GM18868 (cell line): ENCODE data around the gene IRGQ.

Experiments
- ATAC-seq: cut with Tn5 transposase; IDR thresholded peaks from one replicate; pipeline ENCODE4 v1.9.1; 2021; ENCODE audit warnings: mild to moderate bottlenecking, moderate library complexity; ENCODE audit not compliant: unreplicated experiment

Gene IRGQ

DNA sequence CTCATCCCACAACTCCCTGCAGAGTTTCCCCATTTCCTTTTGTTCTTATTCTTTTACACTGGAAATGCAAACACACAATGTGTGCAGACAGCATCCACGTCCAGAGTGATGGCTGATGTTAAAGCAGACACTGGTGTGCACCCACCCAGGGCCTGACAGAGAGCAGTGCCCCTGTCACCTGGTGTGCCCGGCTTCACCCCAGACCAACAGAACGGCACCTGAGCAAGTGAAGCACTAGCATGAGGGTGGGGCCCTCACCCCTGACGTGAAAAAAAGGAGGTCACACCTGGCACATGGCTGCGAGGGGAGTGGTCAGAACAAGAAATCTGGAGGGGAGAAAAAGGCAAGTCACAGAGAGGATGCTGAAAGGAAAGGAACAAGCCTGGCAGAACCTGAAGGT lies 50.7 kb downstream of the IRGQ start:
- no peak for ATAC-seq

DNA sequence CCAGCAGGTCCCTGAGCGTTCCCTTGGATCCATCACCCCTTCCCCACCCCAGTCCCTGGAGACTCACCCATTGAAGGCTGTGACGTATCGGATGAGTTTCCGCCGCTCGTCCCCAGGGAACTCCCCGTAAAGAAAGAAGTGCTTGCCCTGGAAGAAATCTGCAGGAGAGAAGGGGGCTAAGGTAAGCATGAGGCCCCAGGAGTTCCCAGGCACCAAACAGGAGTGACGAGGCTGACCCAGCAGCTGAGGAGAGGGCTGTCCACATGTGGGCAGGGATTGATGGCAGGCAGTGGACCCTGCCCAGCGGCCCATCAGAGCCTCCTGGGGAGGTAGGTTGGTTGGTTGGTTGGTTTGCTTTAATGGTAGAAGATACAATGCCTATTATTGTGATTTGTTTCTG lies 51.9 kb downstream of the IRGQ start:
- ATAC-seq, result no peak

DNA sequence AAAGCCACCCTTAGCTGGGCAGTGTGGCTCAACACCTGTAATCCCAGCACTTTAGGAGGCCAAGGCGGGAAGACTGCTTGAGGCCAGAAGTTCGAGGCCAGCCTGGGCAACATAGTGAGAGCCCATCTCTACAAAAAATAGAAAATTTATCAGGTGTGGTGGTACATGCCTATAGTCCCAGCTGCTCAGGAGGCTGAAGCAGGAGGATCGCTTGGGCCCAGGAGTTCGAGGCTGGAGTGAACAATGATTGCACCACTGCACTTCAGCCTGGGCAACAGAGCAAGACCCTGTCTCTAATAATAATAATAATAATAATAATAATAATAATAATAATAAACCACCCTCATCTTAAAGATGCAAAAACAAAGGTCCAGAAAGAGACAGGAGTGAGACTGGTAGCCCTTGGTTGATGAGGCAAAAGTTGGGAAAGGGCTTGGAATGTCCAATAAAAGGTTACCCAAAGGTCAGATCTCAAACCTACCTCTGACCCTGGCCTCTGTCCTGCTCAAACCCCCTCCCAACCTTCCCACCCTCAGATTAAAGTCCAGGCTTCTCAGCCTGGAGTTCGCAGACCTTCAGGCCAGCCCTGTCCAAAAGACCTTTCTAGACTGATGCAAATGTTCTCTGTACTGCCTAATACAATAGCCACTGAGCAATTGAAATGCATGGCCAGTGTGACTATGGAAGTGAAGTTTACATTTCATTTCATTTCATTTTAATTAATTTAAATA lies 53.8 kb downstream of the IRGQ start:
- ATAC-seq, result no peak

DNA sequence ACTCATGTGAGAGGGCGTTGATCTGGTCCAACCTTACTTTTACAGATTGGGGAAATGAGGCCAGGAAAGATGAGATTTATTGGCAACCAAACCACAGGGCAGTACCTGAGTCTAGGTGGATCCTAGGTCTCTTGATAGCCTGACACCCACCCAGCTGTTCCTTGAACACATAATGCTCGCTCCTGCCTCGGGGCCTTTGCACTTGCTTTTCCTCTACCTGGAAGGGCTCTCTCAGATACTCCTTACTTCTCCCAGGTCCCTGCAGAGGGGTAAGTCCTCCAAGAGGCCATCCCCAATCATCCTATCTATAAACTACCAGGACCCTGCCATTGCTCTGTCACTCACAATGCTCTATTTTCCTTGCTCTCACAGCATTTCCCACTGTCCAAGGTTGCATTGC lies 55.6 kb downstream of the IRGQ start:
- no peak for ATAC-seq

DNA sequence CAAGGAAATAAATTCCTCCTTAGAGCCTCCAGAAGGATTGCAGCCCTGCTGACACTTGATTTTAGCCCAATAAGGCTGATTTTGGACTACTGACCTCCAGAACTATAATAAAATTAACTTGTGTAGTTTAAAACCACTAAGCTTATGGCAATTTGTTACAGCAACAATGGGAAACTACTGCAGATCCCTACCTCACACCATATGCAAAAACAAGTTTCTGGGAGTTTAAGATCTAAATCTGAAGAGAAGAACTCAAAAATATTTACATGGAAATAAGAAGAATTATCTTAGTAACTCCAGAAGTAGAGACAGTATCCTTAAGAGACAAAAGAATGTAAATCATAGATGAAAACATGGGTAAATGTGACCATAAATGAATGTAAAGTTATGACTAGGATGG lies 57.0 kb downstream of the IRGQ start:
- ATAC-seq, result no peak

DNA sequence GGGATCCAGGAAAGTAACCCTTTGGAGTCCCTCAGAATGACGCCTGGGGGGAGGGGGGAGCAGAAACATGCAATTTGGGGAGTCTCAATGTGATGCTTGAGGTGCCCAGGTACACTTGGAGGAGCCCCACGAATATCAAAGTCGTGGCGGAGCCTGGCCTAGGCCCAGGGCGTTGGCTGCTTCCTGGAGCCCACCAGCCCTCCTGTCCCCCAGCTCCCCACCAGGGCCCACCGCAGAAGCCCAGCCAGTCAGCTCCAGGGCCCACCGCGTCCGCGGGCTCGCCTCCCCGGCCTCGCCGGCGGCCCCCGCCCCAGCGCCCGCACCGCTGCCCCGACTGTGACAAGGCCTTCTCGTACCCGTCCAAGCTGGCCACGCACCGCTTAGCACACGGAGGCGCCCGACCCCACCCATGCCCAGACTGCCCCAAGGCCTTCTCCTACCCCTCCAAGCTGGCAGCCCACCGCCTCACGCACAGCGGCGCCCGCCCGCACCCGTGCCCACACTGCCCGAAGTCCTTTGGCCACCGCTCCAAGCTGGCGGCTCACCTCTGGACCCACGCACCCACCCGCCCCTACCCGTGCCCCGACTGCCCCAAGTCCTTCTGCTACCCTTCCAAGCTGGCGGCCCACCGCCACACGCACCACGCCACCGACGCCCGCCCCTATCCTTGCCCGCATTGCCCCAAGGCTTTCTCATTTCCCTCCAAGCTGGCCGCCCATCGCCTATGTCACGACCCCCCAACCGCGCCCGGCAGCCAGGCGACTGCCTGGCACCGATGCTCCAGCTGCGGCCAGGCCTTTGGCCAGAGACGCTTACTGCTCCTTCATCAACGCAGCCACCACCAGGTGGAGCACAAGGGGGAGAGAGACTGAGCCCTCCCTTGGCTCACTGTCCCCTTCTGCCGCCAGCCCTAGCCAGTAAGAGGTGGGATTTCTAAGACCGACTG lies 60.8 kb downstream of the IRGQ start:
- ATAC-seq, result no peak
